Caco-2 (cell line): ENCODE measurements around the gene SCAF8. TPM values are rescaled to one million over a fixed set of nuclear protein-coding genes. Genes with fewer than 3 reads are reported as not detected.

Experiments
- BruUV-seq: library from RNA; stranded (reverse); fragments of 400-500 nt; replicated peaks from 2 replicates; lab custom pipeline; 2021; lab: Mats Ljungman, UMichigan
- CTCF ChIA-PET: fragments of 300-600 bp; sonication (Branson Sonifier 250); formaldehyde crosslinking; loops from one replicate; lab custom pipeline; 2022; ENCODE audit warnings: antibody characterized with exemption; lab: Charles Lee
- POLR2A ChIA-PET: fragments of 300-600 bp; sonication (Branson Sonifier 250); formaldehyde crosslinking; loops from one replicate; lab custom pipeline; 2022; ENCODE audit warnings: antibody characterized with exemption; lab: Charles Lee
- DNase-seq, 2 experiments: peaks; one replicate each; pipeline versions ENCODE4 v3.0.0 to v3.0.0-alpha.2; 2020 to 2022
- H3K27me3 ChIP-seq: replicated peaks from 2 replicates; pipeline ENCODE4 v1.6.0; 2011; ENCODE audit warnings: low read length; ENCODE audit not compliant: control insufficient read depth, insufficient read depth
- H3K36me3 ChIP-seq: 2 replicates; pipeline ENCODE4 v1.5.1; 2011; ENCODE audit warnings: low read length; ENCODE audit not compliant: control insufficient read depth, insufficient read depth
- H3K4me1 ChIP-seq: fragments of 250-450 bp; sonication (Bioruptor Pico); 2 replicates; pipeline ENCODE4 v1.5.1; 2020; ENCODE audit warnings: mild to moderate bottlenecking
- H3K4me3 ChIP-seq: 2 replicates; pipeline ENCODE4 v1.5.1; 2011; ENCODE audit warnings: low read depth, mild to moderate bottlenecking, control low read depth, low read length
- H3K9me3 ChIP-seq: fragments of 250-450 bp; sonication (Bioruptor Pico); 2 replicates; pipeline ENCODE4 v1.5.1; 2020; ENCODE audit warnings: mild to moderate bottlenecking, moderate library complexity
- H3K27ac Mint-ChIP-seq: one replicate; pipeline ENCODE4 v1.8.0; 2022; ENCODE audit warnings: mixed read lengths; ENCODE audit not compliant: unreplicated experiment
- H3K27me3 Mint-ChIP-seq: one replicate; pipeline ENCODE4 v1.8.0; 2022; ENCODE audit warnings: mixed read lengths; ENCODE audit not compliant: insufficient read depth, unreplicated experiment
- H3K36me3 Mint-ChIP-seq: one replicate; pipeline ENCODE4 v1.8.0; 2022; ENCODE audit warnings: mild to moderate bottlenecking, mixed read lengths; ENCODE audit not compliant: insufficient read depth, unreplicated experiment
- H3K4me1 Mint-ChIP-seq: one replicate; pipeline ENCODE4 v1.8.0; 2022; ENCODE audit warnings: low read depth, mixed read lengths; ENCODE audit not compliant: unreplicated experiment
- H3K4me3 Mint-ChIP-seq: one replicate; pipeline ENCODE4 v1.8.0; 2022; ENCODE audit warnings: mild to moderate bottlenecking, moderate library complexity, mixed read lengths; ENCODE audit not compliant: unreplicated experiment
- H3K9me3 Mint-ChIP-seq: one replicate; pipeline ENCODE4 v1.8.0; 2022; ENCODE audit warnings: mixed read lengths; ENCODE audit not compliant: unreplicated experiment
- intact Hi-C: fragments of 100-400 bp; cut with micrococcal nuclease; formaldehyde crosslinking; loops from one replicate; pipeline ENCODE4 v1.10.0; 2022; ENCODE audit not compliant: unreplicated experiment
- total RNA-seq: library from RNA; stranded (reverse); gene quantifications from 2 replicates; pipeline ENCODE4 v1.2.3, GENCODE V29; 2022
- TF ChIP-seq, protein P1 (sequence below), 2 experiments: fragments of 200-600 bp in 1 of 2; IDR thresholded peaks; 1 replicate in 1 of 2; 2 replicates in 1 of 2; pipeline versions ENCODE4 v1.5.1 to v1.8.0; 2011 to 2022; ENCODE audit warnings: antibody characterized with exemption in 1 of 2, control low read depth in 1 of 2, inconsistent platforms in 1 of 2, low read depth in 1 of 2, low read length in 1 of 2, mild to moderate bottlenecking in 1 of 2, moderate library complexity in 1 of 2; ENCODE audit not compliant: insufficient read depth in 1 of 2, severe bottlenecking in 1 of 2, unreplicated experiment in 1 of 2

Gene SCAF8
- total RNA-seq, 1 experiment from 2014 or later: 45.2 TPM

DNA sequence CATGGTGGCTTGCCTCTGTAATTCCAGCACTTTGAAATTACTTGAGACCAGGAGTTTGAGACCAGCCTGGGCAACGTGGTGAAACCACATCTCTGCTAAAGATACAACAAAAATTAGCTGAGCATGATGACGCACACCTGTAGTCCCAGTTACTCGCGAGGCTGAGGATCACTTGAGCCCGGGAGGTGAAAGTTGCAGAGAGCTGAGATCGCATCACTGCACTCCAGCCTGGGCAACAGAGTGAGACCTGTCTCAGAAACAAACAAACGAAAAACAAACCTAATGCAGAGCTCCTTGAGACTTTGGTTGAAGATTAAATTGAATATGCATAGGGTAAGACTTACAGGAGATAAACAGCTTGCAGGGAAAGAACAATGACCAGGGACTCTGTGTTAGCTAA is 80.8 kb downstream of the SCAF8 start:
- H3K27me3 ChIP-seq: no peaks in the 10 kb centered on the region
- no peaks in the 10 kb centered on the region for H3K9me3 ChIP-seq
- POLR2A ChIA-PET: no interaction called here
- peaks cover 1% of the 10 kb centered on the region for H3K36me3 ChIP-seq
- no peak overlapping the region for H3K27ac Mint-ChIP-seq
- no peak for DNase-seq
- H3K36me3 Mint-ChIP-seq: peaks cover 82% of the 10 kb centered on the region
- H3K9me3 Mint-ChIP-seq: no peaks in the 10 kb centered on the region
- H3K4me3 ChIP-seq: no peak overlapping the region
- H3K4me1 Mint-ChIP-seq: peaks cover 7% of the 10 kb centered on the region
- CTCF ChIA-PET: interaction anchor here (0.5 kb wide), 1 partner anchor 114 kb away, joined by 4 read pairs; no protein-coding TSS in a partner anchor
- no TSS peak for BruUV-seq
- TF ChIP-seq, protein P1, sequence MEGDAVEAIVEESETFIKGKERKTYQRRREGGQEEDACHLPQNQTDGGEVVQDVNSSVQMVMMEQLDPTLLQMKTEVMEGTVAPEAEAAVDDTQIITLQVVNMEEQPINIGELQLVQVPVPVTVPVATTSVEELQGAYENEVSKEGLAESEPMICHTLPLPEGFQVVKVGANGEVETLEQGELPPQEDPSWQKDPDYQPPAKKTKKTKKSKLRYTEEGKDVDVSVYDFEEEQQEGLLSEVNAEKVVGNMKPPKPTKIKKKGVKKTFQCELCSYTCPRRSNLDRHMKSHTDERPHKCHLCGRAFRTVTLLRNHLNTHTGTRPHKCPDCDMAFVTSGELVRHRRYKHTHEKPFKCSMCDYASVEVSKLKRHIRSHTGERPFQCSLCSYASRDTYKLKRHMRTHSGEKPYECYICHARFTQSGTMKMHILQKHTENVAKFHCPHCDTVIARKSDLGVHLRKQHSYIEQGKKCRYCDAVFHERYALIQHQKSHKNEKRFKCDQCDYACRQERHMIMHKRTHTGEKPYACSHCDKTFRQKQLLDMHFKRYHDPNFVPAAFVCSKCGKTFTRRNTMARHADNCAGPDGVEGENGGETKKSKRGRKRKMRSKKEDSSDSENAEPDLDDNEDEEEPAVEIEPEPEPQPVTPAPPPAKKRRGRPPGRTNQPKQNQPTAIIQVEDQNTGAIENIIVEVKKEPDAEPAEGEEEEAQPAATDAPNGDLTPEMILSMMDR (IDR thresholded peaks at IDR 0.05; ENCODE audit: insufficient read depth in 1 of 2, low read depth in 1 of 2, low read length in 1 of 2, severe bottlenecking in 1 of 2, unreplicated experiment in 1 of 2): no peak
- no peaks in the 10 kb centered on the region for H3K27me3 Mint-ChIP-seq
- intact Hi-C loops: no loop called here
- no peaks in the 10 kb centered on the region for H3K4me1 ChIP-seq
- H3K4me3 Mint-ChIP-seq: no peak overlapping the region

DNA sequence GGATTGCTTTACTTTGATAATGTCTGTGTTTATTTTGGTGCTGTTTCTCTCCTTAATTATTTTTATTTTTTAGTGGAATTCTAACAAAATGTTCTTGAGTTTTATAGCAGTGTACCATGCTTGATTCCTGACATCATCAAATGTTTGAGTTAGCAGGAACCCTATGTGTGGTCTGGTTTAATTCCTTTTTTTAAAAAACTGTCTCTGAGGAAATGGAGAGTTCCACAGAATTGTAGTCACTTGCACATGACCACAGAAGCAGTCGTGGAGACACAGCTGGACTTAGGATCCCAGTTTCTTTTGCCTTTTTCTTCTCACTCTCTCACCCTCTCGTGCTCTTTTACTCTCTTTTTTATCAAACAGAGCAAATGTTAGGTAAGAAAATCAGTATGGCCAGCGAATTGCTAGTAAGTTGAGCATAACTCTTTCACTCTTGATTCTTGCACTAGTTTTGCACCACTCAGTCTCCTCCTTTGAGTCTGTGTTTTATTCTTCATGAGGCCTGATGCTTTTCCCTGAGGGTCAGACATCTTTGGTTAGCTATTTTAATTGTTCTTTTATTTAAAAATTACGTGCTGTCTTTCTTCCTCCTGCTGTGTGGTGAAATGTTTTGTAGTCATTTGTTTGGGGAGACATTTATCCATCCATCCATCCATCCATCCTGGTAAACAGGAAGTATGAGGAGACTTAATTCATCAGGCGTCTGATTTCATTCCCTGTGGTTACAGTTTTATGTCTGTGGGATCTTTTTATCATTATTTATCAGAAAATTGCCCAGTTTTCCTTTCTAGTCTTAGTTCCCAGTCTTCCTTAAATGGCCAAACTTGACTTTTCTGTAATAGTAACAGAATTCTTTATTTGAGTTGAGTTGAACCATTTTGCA is 83.0 kb downstream of the SCAF8 start:
- TF ChIP-seq, protein P1 (IDR thresholded peaks at IDR 0.05; ENCODE audit: insufficient read depth in 1 of 2, low read depth in 1 of 2, low read length in 1 of 2, severe bottlenecking in 1 of 2, unreplicated experiment in 1 of 2): no peak
- no peak overlapping the region for H3K4me3 Mint-ChIP-seq
- H3K9me3 Mint-ChIP-seq: no peaks in the 10 kb centered on the region
- CTCF ChIA-PET: no interaction called here
- Histone ChIP-seq H3K4me3 (no peak overlapping the region), H3K27me3 (no peaks in the 10 kb centered on the region), H3K4me1 (no peaks in the 10 kb centered on the region), H3K36me3 (peaks cover 1% of the 10 kb centered on the region; the same call in 1 of the 2 replicates), H3K9me3 (no peaks in the 10 kb centered on the region)
- peaks cover 81% of the 10 kb centered on the region for H3K36me3 Mint-ChIP-seq
- H3K27ac Mint-ChIP-seq: no peak overlapping the region
- no peak for DNase-seq
- BruUV-seq: no TSS peak
- intact Hi-C loops: no loop called here
- H3K27me3 Mint-ChIP-seq: no peaks in the 10 kb centered on the region
- POLR2A ChIA-PET: no interaction called here
- H3K4me1 Mint-ChIP-seq: no peaks in the 10 kb centered on the region

DNA sequence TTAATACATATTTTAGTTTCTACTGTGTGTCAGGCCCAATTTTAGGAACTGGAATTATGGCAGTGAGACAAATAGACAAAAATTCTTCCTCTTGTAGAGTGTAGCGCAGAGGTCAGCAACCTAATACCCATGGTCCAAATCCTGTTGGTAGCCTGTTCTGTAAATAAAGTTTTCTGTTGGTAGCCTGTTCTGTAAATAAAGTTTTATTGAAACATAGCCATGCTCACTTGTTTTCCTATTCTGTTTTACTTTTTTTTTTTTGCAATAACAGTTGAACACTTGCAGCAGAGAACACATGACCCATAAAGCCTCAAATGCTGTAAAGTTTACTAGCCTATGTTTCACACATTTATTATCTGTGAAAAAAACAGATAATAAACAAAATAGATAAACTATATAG is 87.9 kb downstream of the SCAF8 start:
- POLR2A ChIA-PET: no interaction called here
- DNase-seq: no peak
- Mint-ChIP-seq H3K9me3 (no peaks in the 10 kb centered on the region), H3K27ac (no peak overlapping the region), H3K4me1 (no peaks in the 10 kb centered on the region), H3K27me3 (no peaks in the 10 kb centered on the region), H3K36me3 (peaks cover 86% of the 10 kb centered on the region), H3K4me3 (no peak overlapping the region)
- H3K9me3 ChIP-seq: no peaks in the 10 kb centered on the region
- H3K4me1 ChIP-seq: no peaks in the 10 kb centered on the region
- no peaks in the 10 kb centered on the region for H3K27me3 ChIP-seq
- 0 out of 2 replicates have a peak, but pooled peaks cover 1% of the 10 kb centered on the region for H3K36me3 ChIP-seq
- CTCF ChIA-PET: no interaction called here
- BruUV-seq: no TSS peak
- no peak overlapping the region for H3K4me3 ChIP-seq
- TF ChIP-seq, protein P1 (IDR thresholded peaks at IDR 0.05; ENCODE audit: insufficient read depth in 1 of 2, low read depth in 1 of 2, low read length in 1 of 2, severe bottlenecking in 1 of 2, unreplicated experiment in 1 of 2): no peak
- intact Hi-C loops: no loop called here
